ENCODE measurements around the gene DAGLB.
"Not testable (repeated sequence)": the region's sequence is repeated elsewhere in the genome, so short reads cannot be mapped to it uniquely, and the experiment has no call there.

Gene DAGLB

GRCh38 chr7:6460990-6461584 is 13.3 kb upstream of the DAGLB start:
- DNase-seq (ENCODE audit: low spot score): no peak

DNA sequence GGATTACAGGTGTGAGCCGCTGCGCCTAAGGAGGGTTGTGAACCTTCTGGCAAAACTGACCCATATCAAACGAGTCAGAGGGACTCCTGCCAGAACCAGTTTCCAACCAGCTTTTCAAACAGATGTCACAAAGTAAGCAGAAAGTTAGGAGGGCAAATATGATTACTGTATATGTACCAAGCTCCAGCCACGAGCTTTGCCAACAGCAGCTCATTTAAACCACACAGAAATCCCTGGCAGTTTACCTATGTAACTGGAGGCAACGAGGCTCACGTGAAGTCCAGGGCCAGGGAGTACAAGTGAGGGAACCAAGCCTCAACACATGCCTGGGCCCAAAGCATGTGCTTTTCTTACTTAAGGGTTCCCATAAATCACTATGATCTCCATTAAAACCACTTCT is 12.5 kb upstream of the DAGLB start:
- DNase-seq (ENCODE audit: low spot score): no peak

GRCh38 chr7:6458676-6459075 is 10.9 kb upstream of the DAGLB start:
- not testable (repeated sequence) for DNase-seq (ENCODE audit: low spot score)

DNA sequence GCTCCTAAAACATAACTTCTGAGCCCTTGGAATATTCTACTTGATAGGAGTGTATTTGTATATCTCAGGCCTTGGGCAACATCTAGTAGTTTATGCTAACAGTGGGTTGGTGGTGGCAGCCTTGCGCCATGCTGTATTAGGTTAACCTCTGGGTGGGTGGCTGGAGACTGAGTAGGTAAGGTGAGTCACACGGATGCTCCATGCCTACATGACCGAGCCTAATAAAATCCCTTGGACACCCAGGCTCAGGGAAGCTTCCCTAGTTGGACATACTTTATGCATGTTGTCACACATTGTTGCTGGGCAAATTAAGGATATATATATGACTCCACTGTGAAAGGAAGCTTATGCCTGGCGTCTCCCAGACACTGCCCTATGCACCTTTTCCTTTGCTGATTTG is 6.0 kb upstream of the DAGLB start:
- no peak for DNase-seq (ENCODE audit: low spot score)

- no peak for DNase-seq (ENCODE audit: low spot score)
These were observed 3.5 kb upstream of the DAGLB start for GRCh38 chr7:6451224-6451705.

DNA sequence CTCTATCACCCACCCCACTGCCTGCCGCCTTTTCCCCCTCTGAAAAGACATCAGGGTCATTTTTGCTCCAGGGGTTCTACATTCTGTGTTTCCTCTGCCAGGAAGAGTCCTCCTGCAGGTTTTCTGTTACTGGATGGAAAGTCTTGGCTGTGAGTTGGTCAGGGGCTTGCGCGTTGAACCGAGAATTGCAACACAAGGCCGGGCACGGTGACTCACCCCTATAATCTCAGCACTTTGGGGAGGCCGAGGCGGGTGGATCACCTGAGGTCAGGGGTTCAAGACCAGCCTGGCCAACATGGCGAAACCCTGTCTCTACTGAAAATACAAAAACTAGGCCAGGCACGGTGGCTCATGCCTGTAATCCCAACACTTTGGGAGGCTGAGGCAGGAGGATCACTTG is 2.8 kb upstream of the DAGLB start:
- not testable (repeated sequence) for DNase-seq (ENCODE audit: low spot score)

DNA sequence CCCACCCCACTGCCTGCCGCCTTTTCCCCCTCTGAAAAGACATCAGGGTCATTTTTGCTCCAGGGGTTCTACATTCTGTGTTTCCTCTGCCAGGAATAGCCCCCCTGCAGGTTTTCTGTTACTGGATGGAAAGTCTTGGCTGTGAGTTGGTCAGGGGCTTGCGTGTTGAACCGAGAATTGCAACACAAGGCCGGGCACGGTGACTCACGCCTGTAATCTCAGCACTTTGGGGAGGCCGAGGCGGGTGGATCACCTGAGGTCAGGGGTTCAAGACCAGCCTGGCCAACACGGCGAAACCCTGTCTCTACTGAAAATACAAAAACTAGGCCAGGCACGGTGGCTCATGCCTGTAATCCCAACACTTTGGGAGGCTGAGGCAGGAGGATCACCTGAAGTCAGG is 2.1 kb upstream of the DAGLB start:
- not testable (repeated sequence) for DNase-seq (ENCODE audit: low spot score)

- DNase-seq (ENCODE audit: low spot score): no peak
These were observed 1.3 kb upstream of the DAGLB start for GRCh38 chr7:6448943-6449543.

GRCh38 chr7:6446838-6447580 is 745 bp downstream of the DAGLB start:
- DNase-seq (ENCODE audit: low spot score): peak; percentile 76

GRCh38 chr7:6444516-6445269 is 3.1 kb downstream of the DAGLB start:
- no peak for DNase-seq (ENCODE audit: low spot score)

GRCh38 chr7:6443372-6443941 is 4.3 kb downstream of the DAGLB start:
- DNase-seq (ENCODE audit: low spot score): peak; percentile 87

- DNase-seq (ENCODE audit: low spot score): no peak
These were observed 5.6 kb downstream of the DAGLB start for GRCh38 chr7:6442114-6442513.

DNA sequence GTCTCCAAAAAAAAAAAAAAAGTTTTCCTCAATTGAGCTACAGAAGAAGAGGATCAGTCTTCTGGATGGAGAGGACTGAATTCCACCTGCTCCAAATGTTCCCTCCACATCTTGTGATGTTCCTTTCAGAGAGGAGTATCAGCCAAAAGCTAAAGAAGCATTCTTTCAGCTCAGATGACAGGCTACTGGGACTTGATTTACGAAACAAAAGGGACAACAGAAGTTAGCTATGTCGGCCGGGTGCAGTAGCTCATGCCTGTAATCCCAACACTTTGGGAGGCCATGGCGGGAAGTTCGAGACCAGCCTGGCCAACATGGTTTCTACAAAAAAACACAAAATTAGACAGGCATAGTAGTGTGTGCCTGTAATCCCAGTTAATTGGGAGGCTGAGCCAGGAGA is 7.4 kb downstream of the DAGLB start:
- DNase-seq (ENCODE audit: low spot score): no peak

- no peak for DNase-seq (ENCODE audit: low spot score)
These were observed 9.3 kb downstream of the DAGLB start for GRCh38 chr7:6438427-6438826.

GRCh38 chr7:6437251-6437650 is 10.5 kb downstream of the DAGLB start:
- no peak for DNase-seq (ENCODE audit: low spot score)

DNA sequence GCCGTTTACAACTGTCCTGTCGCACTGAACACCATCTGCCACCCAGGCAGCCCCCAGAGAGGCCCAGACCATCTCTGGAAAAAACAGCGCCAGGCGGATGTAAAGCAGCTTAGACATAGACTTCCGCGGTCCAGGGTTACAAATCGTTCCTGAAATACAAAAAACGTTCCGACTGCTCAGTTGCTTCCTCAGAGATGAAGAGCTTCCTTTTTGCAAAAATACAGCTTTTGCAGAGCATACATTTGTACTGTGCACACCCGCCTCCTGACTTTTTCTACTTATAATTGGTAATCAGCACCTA is 11.4 kb downstream of the DAGLB start:
- DNase-seq (ENCODE audit: low spot score): no peak

DNA sequence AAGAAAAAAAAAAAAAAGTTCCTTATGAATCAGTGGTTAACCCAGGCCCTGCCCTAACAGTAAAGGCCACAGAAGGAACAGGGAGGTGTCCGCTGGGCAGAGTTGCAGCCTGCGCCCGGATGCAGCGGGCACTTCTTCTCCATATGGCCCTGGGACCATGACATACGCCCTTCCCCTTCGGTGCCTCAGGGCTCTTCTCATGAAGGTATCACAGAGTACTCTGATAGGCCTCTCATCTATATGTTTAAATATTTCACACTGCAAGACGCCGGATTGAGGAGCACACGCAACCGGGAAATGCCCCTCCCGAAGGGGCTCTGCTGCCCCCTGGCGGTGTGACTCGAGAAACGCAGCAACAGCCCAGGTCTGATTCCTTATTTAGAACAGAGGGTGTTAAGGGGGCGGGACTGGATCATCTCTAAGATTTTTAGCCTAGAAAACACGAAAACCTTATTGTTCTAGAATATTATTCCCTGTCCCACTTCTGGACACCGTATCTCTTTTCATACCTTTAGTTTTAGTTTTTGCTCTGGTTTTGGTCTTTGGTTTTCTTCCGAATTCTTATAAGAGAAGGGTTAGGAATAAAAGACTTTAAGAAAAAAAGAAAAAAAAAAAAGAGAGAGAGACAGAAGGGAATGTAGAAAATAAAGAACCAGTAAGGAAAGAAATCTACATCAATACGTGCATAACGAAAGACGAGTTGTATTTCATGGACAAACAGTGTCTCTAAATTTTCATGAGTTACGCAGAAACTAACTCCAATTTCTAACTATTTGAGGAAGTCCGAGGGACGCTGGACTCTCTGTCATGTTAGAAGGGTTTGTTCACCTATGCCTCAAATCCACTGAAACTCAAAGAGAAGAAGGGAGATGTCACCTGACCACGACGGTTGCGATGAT is 12.0 kb downstream of the DAGLB start:
- no peak for DNase-seq (ENCODE audit: low spot score)

GRCh38 chr7:6433784-6434615 is 13.8 kb downstream of the DAGLB start:
- DNase-seq (ENCODE audit: low spot score): no peak

GRCh38 chr7:6432781-6433180 is 15.0 kb downstream of the DAGLB start:
- DNase-seq (ENCODE audit: low spot score): no peak

DNA sequence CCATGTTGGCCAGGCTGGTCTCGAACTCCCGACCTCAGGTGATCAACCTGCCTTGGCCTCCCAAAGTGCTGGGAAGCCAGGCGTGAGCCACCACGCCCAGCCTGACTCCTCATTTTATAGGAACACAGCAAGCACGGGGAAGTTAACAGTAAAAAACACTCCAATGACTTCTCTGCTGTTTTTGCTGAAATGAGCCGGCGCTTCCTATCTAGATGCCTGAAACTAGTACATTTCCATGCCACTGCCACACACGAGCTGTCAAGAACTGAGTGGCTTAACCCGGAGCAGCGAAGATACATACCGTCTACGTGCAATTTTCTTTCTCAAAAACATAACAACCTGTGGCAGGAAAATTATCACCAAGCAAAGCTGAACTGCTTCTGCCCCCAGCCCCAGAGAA is 16.8 kb downstream of the DAGLB start:
- DNase-seq (ENCODE audit: low spot score): no peak

Measured in kidney capillary endothelial cell (primary cell).